ENCODE results near the gene GPR107. TPM values are rescaled to one million over a fixed set of nuclear protein-coding genes. Genes with fewer than 3 reads are reported as not detected.

GPR107 gene
- total and polyA plus RNA-seq, 2 of the 8 experiments (the other 6 are each of a cell fraction or from before 2014, with no cell fraction given) = 19.3 to 30.7 TPM

DNA sequence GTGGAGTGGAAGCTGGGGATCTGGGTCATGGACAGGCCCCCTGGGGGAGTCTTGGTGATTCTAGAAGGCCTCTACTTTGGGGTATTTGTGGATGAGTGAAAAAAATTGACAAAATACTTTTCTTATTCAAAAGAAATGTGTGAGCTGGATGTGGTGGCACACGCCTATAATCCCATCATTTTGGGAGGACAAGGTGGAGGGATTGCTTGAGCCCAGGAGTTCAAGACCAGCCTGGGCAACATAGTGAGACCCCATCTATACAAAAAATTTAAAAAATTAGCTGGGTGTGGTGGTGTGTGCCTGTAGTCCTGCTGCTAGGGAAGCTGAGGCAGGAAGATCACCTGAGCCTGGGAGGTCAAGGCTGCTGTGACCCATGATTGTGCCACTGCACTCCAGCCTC is 111.9 kb downstream of the GPR107 start:
- CTCF ChIA-PET (ENCODE audit: partially characterized antibody) = interaction anchor here (0.7 to 2.1 kb wide), 9 partner anchors 9 to 177 kb away, joined by 3 to 6 read pairs (median 3); no protein-coding TSS in a partner anchor
- Histone ChIP-seq H2BK12ac (ENCODE audit: low read depth, low read length) (no peak overlapping the region), H3K23me2 (ENCODE audit: low read depth, low read length) (peaks cover 2% of the 10 kb centered on the region; the same call in 1 of the 2 replicates), H3K9me3 (ENCODE audit: insufficient read depth in 2 of 2, low read depth in 1 of 2, low read length in 1 of 2) (no peaks in the 10 kb centered on the region), H4K91ac (replicated peaks; ENCODE audit: insufficient read length, low read length) (no peak overlapping the region), H2BK120ac (replicated peaks; ENCODE audit: low read depth, low read length) (no peak overlapping the region), H2AFZ (ENCODE audit: low read length) (no peak overlapping the region), H3K27ac (ENCODE audit: low read depth, low read length) (no peak overlapping the region), H2BK20ac (ENCODE audit: low read length) (no peak overlapping the region), H3K23ac (ENCODE audit: insufficient read length) (no peak overlapping the region), H3K56ac (replicated peaks; ENCODE audit: insufficient read length, low read depth, low read length) (no peak overlapping the region), H3K18ac (ENCODE audit: extremely low read depth, low read length) (no peak overlapping the region), H3K36me3 (ENCODE audit: control insufficient read depth in 2 of 4, insufficient read depth in 4 of 4, low read length in 3 of 4) (no peaks in the 10 kb centered on the region), H3K79me2 (ENCODE audit: control insufficient read depth in 1 of 2, insufficient read depth in 2 of 2, low read length in 2 of 2) (no peaks in the 10 kb centered on the region), H4K8ac (ENCODE audit: extremely low read depth, insufficient read depth, low read length) (no peak overlapping the region), H4K5ac (ENCODE audit: insufficient read length, low read depth, low read length) (no peak overlapping the region), H3K79me1 (ENCODE audit: low read depth, low read length) (no peaks in the 10 kb centered on the region), H2AK5ac (ENCODE audit: low read depth, low read length) (no peak overlapping the region), H3K4me3 (ENCODE audit: extremely low read depth in 1 of 4, insufficient read depth in 2 of 4, low read depth in 3 of 4, low read length in 4 of 4) (no peak overlapping the region), H3K9ac (replicated peaks in 1 of 4; ENCODE audit: extremely low read depth in 1 of 4, low read depth in 3 of 4, low read length in 3 of 4) (no peak overlapping the region), H3K4ac (replicated peaks; ENCODE audit: insufficient read length, low read depth, low read length) (no peak overlapping the region), H3K4me2 (ENCODE audit: insufficient read depth in 1 of 2, low read depth in 2 of 2, low read length in 2 of 2) (no peak overlapping the region), H3K14ac (ENCODE audit: insufficient read length) (no peak overlapping the region), H2BK15ac (ENCODE audit: low read length) (no peak overlapping the region), H2BK5ac (ENCODE audit: low read depth, low read length) (no peak overlapping the region), H3K27me3 (replicated peaks in 1 of 4; ENCODE audit: control insufficient read depth in 3 of 4, extremely low read depth in 1 of 4, insufficient read depth in 3 of 4, low read length in 3 of 4) (peaks cover 0 to 2% (median under 1%) of the 10 kb centered on the region in 4 experiments; a peak in 2 of 7 replicates), H3K4me1 (replicated peaks in 1 of 4; ENCODE audit: control insufficient read depth in 3 of 4, insufficient read depth in 4 of 4, low read length in 3 of 4) (no peaks in the 10 kb centered on the region; a peak in 1 of 7 replicates), H4K20me1 (replicated peaks in 1 of 2; ENCODE audit: control insufficient read depth in 1 of 2, insufficient read depth in 2 of 2, low read length in 2 of 2) (no peaks in the 10 kb centered on the region)
- WGBS, 2 experiments (ENCODE audit: extremely low coverage in 1 of 2, insufficient coverage in 1 of 2, insufficient read length in 1 of 2, insufficient replicate concordance in 2 of 2, low coverage in 1 of 2, low lambda C conversion rate in 2 of 2, missing lambda C conversion rate in 1 of 2) = 87% methylated on average over 1 of the region's 1 CpG; no CpG with 5 or more reads in 1 of the 2 experiments
- DNase-seq (ENCODE audit: low read depth in 1 of 2, low spot score in 2 of 2) = no peak
- POLR2A ChIA-PET (ENCODE audit: partially characterized antibody) = no interaction called here
- FAIRE-seq = no peak
- TF ChIP-seq ZNF274 (IDR thresholded peaks at IDR 0.05; ENCODE audit: borderline replicate concordance, extremely low read depth, low read length) = no peak
- no peak for TF ChIP-seq SIX5 (IDR thresholded peaks at IDR 0.05; ENCODE audit: low read depth, low read length)
